HG03103 (cell line): Measurements from ENCODE around the gene VWA5B1.

ENCODE experiments used
- ATAC-seq: cut with Tn5 transposase; IDR thresholded peaks from one replicate; pipeline ENCODE4 v1.9.1; 2021; ENCODE audit warnings: low read depth; ENCODE audit not compliant: unreplicated experiment

Gene VWA5B1

DNA sequence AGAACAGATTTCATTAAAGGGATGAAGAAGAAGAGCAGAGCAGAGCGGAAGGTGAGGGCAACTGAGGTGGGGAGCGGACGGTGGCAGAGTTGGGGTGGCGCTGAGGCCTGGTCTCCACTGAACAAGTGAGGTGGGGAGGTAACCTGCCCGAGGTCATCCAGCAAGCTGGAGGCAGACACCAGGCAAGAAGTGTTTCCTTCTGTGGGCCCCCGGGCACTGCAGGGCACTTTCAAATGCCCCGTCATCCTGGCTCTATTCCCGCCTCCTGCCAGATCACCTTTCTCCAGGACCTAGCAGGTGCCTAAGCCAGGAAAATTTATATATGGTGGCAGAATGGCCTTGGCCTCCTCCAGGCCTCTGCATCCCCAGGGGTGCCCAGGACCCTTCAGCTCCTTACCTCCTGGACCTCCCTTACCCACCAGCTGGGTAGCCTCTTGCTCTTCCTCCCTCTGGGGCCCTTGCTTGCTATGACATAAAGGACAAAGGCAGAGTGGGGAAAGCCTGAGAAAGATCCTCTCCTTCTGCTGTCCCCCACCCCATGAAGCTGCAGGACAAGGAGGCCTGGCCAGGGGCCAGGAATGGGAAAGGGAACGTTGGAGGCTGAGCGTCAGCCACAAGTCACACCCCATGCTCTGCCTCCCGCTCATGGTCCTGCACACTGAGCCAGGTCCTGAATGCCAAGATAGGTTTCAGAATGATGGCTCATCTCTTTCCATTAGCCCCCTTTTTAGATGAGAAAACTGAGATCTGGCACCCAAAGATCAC lies 29.0 kb downstream of the VWA5B1 start:
- ATAC-seq, result no peak

DNA sequence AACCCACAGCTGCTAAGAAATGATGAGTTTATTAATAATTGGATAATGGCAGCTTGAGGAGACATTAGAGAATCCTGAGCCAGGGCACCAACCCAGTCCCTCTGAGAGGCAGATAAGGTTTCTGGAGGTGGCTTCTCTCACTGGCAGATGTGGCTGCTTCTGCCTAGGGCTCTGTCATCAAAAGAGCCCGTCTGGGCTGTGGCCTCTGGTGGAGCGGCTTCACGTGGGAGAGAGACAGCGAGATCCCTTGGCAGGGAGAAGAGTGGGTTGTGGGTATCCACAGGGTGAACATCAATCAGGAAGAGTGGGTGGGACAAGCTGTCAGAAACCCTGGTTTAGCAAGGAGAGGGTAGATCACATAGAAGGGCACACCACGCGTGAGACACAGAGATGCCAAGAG lies 30.0 kb downstream of the VWA5B1 start:
- ATAC-seq, result no peak

DNA sequence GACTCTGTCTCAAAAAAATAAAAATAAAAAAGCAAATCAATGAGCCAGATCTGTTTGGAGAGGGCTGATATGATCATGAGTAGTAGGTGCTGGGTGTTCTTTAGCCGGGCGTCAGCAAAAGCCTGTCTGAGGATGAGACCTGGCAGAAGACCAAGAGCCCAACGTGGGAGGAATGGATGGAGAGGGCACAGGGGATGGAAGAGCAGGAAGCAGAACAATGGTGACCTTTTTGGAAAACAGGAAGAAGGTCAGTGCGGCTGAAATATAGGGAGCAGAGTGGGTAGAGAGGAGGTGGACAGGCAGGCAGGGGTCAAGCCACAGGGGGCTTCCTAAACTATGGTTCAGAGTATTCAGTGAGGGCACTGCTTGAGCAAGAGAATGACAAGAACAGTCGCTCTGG lies 30.9 kb downstream of the VWA5B1 start:
- ATAC-seq, result no peak

DNA sequence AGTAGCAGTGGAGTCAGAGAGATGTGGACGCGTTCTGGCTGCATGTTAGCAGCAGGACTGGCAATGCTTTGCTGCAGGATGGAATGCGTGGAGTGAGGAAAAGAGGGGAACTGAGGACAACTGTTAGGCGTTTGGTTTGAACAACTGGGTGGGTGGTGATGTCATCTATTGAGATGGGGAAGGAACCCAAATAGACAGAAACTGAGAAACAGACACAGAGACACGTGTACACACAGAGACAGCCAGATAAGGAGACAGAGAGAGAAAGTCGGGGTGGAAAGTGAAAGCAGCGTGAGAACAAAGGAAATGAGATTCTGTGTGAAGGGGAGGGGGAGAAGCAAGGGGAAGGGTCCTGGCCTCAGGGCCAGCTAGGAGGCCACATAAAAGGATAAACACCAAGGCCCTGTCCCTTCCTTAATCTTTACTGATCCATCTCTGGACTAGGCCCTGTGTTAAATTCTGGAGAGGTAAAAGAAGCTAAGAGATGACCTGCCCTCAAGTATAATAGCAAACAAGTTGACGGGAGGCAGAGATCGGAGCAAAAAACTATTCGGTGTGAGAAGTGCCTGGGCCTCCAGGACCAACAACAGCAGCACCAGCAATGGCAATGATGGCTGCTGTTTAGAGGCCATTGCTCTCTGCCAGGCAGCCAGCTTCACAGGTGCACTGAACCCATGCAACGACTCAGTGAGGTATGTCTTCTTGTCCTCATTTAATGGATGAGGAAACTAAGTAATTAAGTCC lies 31.6 kb downstream of the VWA5B1 start:
- peak; percentile 87 for ATAC-seq

DNA sequence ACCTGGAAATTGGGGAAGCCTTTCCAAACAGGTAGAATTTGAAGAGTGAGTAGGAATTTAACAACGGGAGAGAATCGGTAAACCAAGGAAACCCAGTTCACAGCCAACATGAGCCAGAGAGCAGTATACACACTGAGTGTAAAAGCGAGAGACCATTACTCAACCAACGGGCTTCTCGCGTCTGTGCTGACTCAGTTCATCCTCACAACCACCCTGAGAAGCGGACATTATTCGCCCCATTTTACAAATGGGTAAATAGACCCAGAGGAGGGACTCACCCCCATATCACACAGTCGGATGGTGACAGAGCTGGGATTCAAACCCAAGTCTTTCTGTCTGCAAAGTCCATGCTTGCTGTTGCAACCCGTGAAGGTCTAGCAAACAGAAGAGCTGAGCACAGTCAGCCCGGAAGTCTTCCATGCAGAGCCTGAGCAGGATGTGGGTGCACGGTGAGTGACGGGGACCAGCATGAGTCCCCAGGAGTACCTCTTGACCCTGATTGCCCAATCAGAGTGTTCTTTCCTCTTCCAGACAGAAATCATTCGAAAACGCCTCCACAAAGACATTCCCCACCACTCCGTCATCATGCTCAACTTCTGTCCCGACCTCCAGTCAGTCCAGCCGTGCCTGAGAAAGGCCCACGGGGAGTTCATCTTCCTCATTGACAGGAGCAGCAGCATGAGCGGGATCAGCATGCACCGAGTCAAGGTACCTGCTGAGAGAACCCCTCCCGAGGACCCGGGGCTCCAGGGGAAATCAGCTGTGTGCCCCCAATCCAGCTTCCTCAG lies 32.3 kb downstream of the VWA5B1 start:
- ATAC-seq, result no peak

DNA sequence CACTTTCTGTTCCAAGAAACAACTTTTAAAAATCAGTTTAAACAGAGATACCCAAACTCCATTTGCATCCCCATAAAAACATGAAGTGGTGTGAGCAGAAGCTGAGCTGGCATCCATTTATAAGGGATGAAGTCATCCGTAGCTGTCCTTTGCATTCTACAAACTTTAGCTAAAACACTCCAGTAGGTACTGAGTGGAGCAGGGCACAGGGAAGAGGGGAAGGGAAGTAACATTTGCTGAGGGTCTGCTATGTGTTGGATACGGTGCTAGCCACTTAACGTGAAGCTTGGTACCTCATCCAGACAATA lies 32.9 kb downstream of the VWA5B1 start:
- ATAC-seq, result no peak

DNA sequence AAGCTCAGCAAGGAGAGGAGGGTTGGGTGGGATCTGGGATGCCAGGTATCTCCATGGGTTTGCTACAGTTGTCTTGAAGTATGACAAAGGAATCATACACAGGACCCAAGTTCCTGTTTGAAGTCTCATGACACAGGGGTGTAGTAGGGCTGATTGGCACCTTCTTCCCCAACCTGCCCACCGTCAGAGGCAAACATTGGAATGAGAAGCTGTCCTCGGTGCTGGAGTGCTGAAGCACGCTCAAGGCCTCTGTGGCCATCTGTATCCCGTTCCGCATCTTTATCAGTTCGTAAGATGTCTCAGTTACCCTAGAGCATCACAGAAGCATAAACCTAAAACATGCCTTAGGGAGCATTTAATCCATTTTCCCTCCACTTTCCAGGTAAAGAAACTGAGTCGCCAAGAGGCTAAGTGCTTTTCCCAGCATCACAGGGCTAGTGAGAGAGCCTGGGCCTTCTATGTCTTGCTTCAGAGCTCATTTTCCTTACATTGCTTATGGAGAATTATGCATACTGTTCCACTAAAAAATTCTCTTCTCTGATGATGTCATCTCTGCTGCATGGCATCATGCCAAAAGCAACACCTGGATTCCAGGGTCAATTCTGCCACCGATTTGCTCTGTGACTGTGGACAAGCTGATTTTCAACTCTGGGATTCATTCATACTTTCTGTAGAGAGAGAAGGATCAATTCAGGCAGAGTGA lies 34.2 kb downstream of the VWA5B1 start:
- no peak for ATAC-seq

DNA sequence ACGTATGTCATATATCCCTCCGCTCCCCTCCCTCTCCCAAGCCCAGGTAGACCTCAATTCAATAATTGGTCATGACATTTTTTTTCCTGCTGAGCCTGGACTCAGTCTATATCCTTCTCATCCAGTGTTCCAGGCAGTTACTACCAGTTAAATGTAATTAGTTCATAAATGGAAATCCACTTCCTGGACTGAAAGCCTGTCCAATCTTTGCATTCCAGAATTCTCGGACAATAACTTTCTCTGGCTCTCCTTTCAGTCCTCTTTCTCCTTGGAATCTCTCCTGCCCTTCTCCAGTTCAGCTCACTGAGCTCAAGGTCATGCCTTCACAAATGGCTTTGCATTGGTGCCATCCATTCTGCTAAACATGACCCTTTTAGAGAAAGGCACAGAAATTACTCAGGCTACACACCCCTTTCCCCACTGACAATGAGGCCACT lies 34.8 kb downstream of the VWA5B1 start:
- ATAC-seq, result no peak

DNA sequence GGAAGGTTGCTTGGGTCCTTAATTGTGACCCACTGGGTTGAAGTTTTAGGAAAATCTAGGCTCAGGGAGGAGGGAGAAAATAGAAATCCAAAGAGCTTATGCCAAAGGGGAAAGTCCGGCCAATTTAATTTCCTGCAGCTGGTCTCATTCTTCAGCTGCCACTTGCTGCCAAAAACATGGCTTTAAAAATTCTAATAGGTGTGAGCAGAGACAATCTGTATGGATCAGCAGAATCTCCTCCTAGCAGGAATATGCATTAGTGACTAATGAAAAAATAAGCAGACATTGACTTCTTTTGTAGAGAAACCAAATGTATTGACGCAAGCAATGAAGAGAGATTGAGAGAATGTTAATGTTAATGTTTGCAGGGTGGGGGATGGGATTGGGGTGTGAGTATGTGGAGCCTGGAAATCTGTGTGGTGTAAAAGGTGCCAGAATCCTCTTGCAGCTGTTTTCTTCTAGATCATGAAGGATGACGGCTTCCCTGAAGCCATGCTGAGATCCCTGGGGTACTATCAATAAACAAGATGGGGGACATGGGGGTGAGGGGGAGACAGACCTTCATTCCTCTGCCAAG lies 35.3 kb downstream of the VWA5B1 start:
- ATAC-seq, result no peak

DNA sequence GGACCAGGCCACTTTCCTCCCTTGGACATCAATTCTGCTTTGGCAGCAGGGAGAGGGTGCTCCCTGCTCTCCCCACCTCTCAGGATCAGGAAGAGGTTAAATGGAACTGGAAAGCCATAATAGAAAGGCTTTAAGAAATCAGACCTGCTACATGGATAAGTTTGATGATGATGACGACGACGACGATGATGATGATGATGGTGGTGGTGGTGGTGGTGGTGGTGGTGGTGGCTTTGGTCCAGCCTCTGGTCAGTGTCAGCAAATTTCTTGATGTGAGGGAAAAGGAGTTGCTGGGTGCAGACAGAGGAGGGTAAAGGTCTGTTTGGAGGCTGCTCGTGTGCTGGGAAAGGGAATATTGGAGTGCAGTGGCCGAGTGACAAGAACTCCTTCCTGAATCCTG lies 36.8 kb downstream of the VWA5B1 start:
- no peak for ATAC-seq

DNA sequence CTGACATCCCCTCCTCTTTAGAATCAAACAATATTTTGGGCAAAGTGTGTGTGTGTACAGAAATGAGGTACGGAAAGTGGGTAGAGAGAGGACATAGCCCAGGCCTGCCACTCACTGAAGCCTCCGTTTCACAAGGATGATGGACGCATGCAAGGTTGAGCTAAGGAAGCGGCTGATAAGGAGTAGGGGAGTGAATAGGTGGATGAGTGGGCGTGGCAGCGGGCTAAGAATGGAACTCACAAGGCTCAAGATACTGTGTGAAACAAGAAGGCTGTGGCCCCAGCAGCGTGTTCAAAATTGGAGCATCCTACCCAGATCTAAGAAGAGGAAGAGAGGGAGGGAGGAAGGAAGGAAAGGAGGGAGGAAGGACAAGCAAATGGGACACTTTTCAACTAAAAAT lies 37.5 kb downstream of the VWA5B1 start:
- ATAC-seq, result no peak

DNA sequence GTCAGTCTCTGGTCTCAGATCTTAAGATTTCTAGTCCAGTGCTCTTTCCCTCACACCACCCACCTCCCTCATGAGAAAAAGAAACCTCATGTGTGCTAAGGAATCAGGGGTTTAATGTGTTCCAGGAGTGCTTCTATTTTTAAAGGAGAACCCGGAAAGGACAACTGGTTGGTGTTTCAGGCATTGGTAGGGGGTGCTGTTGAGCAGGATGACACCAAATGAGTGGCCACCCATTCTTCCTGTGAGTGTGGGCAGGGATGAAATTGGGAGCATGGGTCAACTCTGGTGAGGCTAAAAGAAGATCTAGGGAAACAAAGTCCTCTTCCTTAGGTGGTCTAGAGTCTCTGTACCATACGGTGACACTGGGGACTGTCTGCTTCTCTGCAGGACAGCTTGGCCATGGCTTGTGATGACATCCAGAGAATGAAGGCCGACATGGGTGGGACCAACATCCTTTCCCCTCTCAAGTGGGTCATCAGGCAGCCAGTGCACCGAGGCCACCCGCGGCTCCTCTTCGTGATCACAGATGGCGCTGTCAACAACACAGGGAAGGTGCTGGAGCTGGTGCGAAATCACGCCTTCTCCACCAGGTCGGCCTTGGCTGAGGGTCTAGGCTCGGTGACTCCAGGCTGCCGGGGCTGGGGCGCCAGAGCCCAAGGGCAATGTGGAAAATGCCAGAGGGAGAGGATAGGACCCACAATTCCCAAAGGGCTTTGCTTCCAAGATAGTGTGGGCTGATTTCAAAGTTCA lies 39.3 kb downstream of the VWA5B1 start:
- no peak for ATAC-seq

DNA sequence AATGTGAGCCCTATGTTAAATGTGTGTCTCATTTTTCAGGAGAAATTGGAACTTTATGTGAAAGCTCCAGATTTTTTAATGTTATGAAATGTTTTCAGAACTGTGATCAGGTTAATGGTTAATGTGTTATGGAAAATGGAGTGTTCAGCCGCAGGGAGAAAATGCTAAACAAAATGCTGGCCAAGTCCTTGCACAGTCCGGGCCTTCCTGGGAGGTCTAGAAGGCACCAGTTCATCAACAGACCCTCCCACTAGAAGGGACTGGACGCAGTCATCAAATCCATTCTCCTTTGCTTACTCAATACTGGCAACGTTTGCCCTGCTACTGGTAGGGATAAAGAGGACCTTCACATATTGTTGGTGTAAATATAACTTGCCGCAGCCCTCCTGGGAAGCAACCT lies 43.4 kb downstream of the VWA5B1 start:
- no peak for ATAC-seq

DNA sequence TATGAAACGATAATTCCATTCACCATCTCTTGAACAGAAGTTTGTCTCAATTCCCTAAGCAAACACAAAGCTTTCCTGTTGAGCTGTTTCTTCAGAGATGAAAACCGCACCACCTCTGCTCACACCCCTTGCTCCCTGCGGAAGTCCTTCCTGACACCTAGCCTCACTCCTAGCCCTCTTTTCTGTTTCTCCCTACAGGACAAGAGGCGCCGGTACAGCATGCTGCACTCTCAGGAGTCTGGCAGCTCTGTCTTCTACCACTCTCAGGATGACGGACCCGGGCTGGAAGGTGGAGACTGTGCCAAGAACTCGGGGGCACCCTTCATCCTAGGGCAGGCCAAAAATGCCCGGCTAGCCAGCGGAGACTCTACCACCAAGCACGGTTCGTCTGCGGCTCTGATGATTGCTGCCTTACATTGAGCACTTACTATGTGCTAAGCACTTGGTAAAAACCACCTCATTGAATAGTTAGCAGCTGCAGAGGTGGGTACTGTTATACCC lies 45.5 kb downstream of the VWA5B1 start:
- ATAC-seq, result no peak

DNA sequence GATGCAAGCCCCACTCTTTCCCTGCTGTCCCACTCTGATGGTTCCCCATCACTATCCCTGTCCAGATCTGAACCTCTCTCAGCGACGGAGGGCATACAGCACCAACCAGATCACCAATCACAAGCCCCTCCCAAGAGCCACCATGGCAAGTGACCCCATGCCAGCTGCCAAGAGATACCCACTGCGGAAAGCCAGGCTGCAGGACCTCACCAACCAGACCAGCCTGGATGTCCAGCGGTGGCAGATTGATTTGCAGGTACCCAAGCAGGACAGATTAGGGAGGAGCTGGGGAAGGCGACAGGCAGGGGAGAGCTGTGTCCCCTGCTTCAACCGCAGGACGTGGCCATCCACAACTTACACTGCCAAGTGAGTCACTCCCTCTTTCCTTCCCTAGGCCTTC lies 46.9 kb downstream of the VWA5B1 start:
- no peak for ATAC-seq

DNA sequence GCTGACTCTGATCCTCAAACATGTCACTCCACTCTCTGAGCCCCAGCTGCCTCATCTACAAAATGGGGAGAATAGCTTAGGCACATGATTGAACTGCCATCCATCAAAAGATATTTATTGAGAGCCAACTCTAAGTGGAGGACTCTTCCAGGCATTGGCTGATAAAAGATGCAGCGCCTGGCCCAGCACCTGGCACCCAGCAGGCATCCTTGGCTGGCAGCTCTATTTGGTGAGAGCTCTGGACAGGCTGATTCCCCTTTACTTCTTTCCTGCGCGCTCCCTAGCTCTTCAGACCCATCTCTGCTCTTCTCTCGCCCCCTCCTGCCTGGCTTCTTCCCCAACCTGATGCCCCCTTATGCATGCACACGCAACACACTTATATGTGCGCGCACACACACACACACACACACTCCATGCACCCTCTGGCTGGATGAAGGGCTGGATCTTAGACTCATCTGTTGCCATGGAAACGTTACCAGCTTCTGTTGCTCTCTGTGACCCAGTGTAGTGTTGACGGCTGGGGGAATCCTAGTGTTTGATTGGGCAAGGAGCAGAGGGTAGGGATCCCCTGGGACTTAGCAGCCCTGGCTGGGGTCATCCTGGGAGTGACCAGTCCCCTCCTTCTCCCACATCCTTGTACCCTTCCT lies 49.3 kb downstream of the VWA5B1 start:
- no peak for ATAC-seq

DNA sequence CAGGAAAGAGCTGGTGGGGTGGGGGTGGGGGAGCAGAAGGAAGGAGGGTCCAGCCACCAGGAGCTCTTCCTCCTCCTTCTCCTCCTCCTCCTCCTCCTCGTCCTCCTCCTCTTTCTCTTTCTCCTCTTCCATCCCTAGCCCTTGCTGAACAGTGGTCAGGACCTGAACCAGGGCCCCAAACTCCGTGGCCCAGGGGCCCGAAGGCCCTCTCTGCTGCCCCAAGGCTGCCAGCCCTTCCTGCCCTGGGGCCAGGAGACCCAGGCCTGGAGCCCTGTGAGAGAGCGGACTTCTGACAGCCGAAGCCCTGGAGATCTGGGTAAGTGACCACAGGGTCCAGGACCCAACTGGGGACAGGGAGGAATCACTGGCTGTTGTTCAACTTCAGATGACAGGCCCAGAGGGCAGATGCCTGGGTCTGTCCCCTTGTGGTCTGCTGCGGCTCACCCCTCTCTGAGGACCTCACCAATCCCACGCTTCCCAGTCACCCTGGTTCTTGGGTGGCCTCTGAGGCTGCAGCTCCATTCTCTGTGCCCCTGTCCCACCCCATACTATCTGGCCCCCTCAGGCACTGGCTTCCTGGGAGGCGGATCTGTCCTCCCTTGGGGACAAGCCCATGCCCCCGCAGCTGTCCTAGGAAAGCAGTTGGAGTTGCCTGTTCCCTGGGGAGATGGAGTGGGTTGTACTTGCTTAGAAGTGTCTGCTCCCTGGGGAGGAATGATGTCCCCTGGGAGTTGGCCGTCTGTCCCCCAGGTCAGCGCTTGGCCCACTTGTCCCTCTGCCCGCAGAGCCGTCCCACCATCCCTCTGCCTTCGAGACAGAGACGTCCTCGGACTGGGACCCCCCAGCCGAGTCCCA lies 51.8 kb downstream of the VWA5B1 start:
- no peak for ATAC-seq
